PC-3 (cell line): ENCODE results near the gene HDGFL3.

Experiments used
- CTCF ChIP-seq: fragments of 300-600 bp; sonication (generic); conservative IDR thresholded peaks from 2 replicates; pipeline ENCODE4 v1.5.1; 2017; ENCODE audit warnings: antibody characterized with exemption, low read depth, mild to moderate bottlenecking, low read length
- EZH2 ChIP-seq: fragments of 300-600 bp; sonication (generic); IDR thresholded peaks from one replicate; pipeline ENCODE4 v1.6.1; 2017; ENCODE audit warnings: antibody characterized with exemption, mild to moderate bottlenecking, low read length; ENCODE audit not compliant: unreplicated experiment
- EZH2phosphoT487 ChIP-seq: fragments of 300-600 bp; sonication (generic); IDR thresholded peaks from 2 replicates; pipeline ENCODE4 v1.6.1; 2018; ENCODE audit warnings: mild to moderate bottlenecking, antibody characterized with exemption, low read length, borderline replicate concordance

DNA sequence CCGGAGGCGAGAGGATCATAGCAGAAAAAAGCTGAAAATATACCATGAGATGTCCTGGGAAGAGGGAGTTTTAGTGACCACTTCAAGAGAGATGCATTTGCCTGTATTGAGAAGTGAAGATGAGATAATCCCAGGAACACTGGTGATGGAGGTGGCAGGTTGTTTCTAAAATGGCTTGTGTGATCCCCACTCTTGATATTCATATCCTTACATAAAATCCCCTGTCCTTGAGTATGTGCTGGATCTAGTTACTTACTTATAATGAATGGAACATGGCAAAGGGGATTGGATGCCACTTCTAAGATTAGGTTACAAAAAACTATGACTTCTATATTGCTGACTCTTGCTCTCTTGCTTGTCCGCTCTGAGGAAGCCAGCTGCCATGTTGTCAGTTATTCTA lies 22.1 kb downstream of the HDGFL3 start:
- TF ChIP-seq EZH2phosphoT487 (no peak), CTCF (no peak), EZH2 (no peak)
